ENCODE results near the gene HINT1. TPM values are rescaled to one million over a fixed set of nuclear protein-coding genes. Genes with fewer than 3 reads are reported as not detected.

HINT1 gene
- polyA plus RNA-seq, 3 donors: 148 to 223 (median 191) TPM

DNA sequence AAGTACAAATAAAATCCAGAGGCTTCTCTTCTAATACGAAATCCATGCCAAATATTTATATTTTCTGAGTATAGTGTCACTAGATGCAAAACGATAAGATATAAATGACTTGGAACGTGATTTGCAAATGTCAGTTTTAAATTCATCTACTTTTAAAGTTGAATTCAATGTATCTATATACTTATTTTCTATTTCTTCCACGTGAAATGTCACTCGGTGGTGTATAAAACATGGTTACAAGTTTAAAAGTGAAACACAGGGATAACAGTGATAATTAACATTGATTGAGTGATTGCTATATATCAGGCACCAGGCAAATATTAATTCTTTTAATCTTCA is 54.8 kb downstream of the HINT1 start:
- H3K79me2 ChIP-seq (ENCODE audit: insufficient read depth, low read length): no peaks in the 10 kb centered on the region
- H3K36me3 ChIP-seq (replicated peaks in 1 of 2; ENCODE audit: control insufficient read depth in 1 of 2, insufficient read depth in 2 of 2, low read length in 2 of 2): no peaks in the 10 kb centered on the region
- H3K4me3 ChIP-seq (replicated peaks in 1 of 3; ENCODE audit: low read depth in 2 of 3, low read length in 3 of 3): no peak overlapping the region
- no peaks in the 10 kb centered on the region for H4K20me1 ChIP-seq (ENCODE audit: insufficient read depth, low read length)
- DNase-seq: no peak
- no peak overlapping the region for H3K9ac ChIP-seq (ENCODE audit: insufficient read depth, low read length, poor library complexity, severe bottlenecking)
- no peaks in the 10 kb centered on the region for H3K9me3 ChIP-seq (replicated peaks in 1 of 2; ENCODE audit: control insufficient read depth in 1 of 2, insufficient read depth in 1 of 2, low read length in 2 of 2)
- H3K4me2 ChIP-seq (replicated peaks; ENCODE audit: extremely low read depth, low read length, poor library complexity, severe bottlenecking): no peak overlapping the region
- Mint-ChIP-seq H3K27ac (no peak overlapping the region), H3K27me3 (ENCODE audit: low read depth in 3 of 3) (no peaks in the 10 kb centered on the region), H3K4me3 (no peak overlapping the region), H3K36me3 (no peaks in the 10 kb centered on the region), H3K9me3 (no peaks in the 10 kb centered on the region), H3K4me1 (peaks cover 22% of the 10 kb centered on the region)
- H3K27me3 ChIP-seq (ENCODE audit: control insufficient read depth in 2 of 2, insufficient read depth in 2 of 2, low read length in 2 of 2): no peaks in the 10 kb centered on the region
- intact Hi-C loops (cut with micrococcal nuclease): loop anchor here in 1 of 2 donors (5.0 to 10.0 kb wide), 2 partner anchors 1205 to 1338 kb away; partner anchors contain the start of gene CHSY3
- no peak overlapping the region for H3K27ac ChIP-seq (ENCODE audit: low read depth in 1 of 2, low read length in 2 of 2)
- TF ChIP-seq, protein P1, sequence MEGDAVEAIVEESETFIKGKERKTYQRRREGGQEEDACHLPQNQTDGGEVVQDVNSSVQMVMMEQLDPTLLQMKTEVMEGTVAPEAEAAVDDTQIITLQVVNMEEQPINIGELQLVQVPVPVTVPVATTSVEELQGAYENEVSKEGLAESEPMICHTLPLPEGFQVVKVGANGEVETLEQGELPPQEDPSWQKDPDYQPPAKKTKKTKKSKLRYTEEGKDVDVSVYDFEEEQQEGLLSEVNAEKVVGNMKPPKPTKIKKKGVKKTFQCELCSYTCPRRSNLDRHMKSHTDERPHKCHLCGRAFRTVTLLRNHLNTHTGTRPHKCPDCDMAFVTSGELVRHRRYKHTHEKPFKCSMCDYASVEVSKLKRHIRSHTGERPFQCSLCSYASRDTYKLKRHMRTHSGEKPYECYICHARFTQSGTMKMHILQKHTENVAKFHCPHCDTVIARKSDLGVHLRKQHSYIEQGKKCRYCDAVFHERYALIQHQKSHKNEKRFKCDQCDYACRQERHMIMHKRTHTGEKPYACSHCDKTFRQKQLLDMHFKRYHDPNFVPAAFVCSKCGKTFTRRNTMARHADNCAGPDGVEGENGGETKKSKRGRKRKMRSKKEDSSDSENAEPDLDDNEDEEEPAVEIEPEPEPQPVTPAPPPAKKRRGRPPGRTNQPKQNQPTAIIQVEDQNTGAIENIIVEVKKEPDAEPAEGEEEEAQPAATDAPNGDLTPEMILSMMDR (IDR thresholded peaks at IDR 0.05): peak; percentile 32
- no CpG with 5 or more reads among the region's 5 CpGs for WGBS (ENCODE audit: insufficient coverage)
- no peak overlapping the region for H2AFZ ChIP-seq (ENCODE audit: insufficient read depth, low read depth, low read length, poor library complexity, severe bottlenecking)
- peaks cover 16 to 21% of the 10 kb centered on the region in 2 donors for H3K4me1 ChIP-seq (ENCODE audit: control insufficient read depth in 1 of 2, insufficient read depth in 2 of 2, low read length in 2 of 2)

DNA sequence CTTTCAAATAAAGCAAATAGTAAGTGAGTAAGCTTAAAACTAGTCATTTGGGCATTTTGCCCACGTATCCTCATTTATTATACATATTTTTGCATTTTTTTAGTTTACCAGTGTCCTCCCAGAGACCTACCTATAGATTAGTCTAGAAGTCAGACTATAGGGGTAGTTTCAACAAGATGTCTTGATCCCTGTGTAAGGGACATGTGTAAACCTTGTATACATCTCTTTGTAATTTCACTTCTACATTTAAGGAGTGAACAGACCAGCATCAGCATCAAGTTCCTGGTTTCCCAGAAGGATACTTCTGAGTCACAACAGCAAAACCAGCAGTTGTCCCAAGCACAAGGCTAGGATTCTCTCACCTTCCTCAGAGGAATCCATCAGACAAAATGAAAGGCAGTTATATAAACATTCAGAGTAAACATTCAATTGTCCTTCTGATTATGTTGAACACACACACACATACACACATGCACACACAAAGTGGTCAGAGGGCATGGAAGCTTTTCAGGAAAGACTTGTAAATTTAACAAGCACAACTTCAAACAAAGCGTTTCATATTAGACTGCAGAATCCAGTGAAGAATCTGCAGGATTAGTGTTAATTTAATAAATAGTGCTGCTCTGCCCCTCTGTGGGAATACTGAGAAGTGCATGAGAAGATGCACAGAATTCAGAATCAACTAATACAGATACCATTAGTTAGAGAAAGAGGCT is 55.4 kb downstream of the HINT1 start:
- Histone ChIP-seq H3K4me3 (replicated peaks in 1 of 3; ENCODE audit: low read depth in 2 of 3, low read length in 3 of 3) (no peak overlapping the region), H3K4me2 (replicated peaks; ENCODE audit: extremely low read depth, low read length, poor library complexity, severe bottlenecking) (no peak overlapping the region), H3K4me1 (ENCODE audit: control insufficient read depth in 1 of 2, insufficient read depth in 2 of 2, low read length in 2 of 2) (peaks cover 21 to 27% of the 10 kb centered on the region in 2 donors), H3K27me3 (ENCODE audit: control insufficient read depth in 2 of 2, insufficient read depth in 2 of 2, low read length in 2 of 2) (no peaks in the 10 kb centered on the region), H4K20me1 (ENCODE audit: insufficient read depth, low read length) (no peaks in the 10 kb centered on the region), H3K36me3 (replicated peaks in 1 of 2; ENCODE audit: control insufficient read depth in 1 of 2, insufficient read depth in 2 of 2, low read length in 2 of 2) (no peaks in the 10 kb centered on the region), H3K9me3 (replicated peaks in 1 of 2; ENCODE audit: control insufficient read depth in 1 of 2, insufficient read depth in 1 of 2, low read length in 2 of 2) (no peaks in the 10 kb centered on the region), H3K27ac (ENCODE audit: low read depth in 1 of 2, low read length in 2 of 2) (no peak overlapping the region), H3K79me2 (ENCODE audit: insufficient read depth, low read length) (no peaks in the 10 kb centered on the region), H2AFZ (ENCODE audit: insufficient read depth, low read depth, low read length, poor library complexity, severe bottlenecking) (peak overlapping the region; percentile 29), H3K9ac (ENCODE audit: insufficient read depth, low read length, poor library complexity, severe bottlenecking) (no peak overlapping the region)
- WGBS (ENCODE audit: insufficient coverage): no CpG with 5 or more reads among the region's 2 CpGs
- H3K4me1 Mint-ChIP-seq: peaks cover 28% of the 10 kb centered on the region
- TF ChIP-seq, protein P1 (IDR thresholded peaks at IDR 0.05): peak; percentile 80
- intact Hi-C loops (cut with micrococcal nuclease): loop anchor here (5.0 to 10.0 kb wide), 4 partner anchors 235 to 1337 kb away; partner anchors contain the start of gene CHSY3 (in 1 of the 2)
- peak; percentile 18 to 50 (median 32) for DNase-seq
- H3K27me3 Mint-ChIP-seq (ENCODE audit: low read depth in 3 of 3): no peaks in the 10 kb centered on the region
- no peaks in the 10 kb centered on the region for H3K9me3 Mint-ChIP-seq
- no peaks in the 10 kb centered on the region for H3K36me3 Mint-ChIP-seq
- H3K4me3 Mint-ChIP-seq: no peak overlapping the region
- no peak overlapping the region for H3K27ac Mint-ChIP-seq

Other genes with a start within 250 kb of the HINT1 start
- gene LYRM7, start 5.7 kb upstream of the HINT1 start, polyA plus RNA-seq: 1 to 10 TPM; 3.1 to 3.7 (median 3.2) TPM
- 100 to 1,000 TPM in 1 of 3 donors, 10 to 100 TPM in 2; 34.4 to 135 (median 92.6) TPM for gene CDC42SE2, start 98.8 kb upstream of the HINT1 start, polyA plus RNA-seq

Measured in CD14-positive monocyte (primary cell).